Ammon's horn (tissue), 1 donor: ENCODE data around the gene RAB3IP.
"Not testable (repeated sequence)": the region's sequence is repeated elsewhere in the genome, so short reads cannot be mapped to it uniquely, and the experiment has no call there.

ENCODE experiments used
- DNase-seq: peaks from one replicate; pipeline ENCODE4 v3.0.0-alpha.2; 2016; ENCODE audit warnings: low spot score

RAB3IP gene

DNA sequence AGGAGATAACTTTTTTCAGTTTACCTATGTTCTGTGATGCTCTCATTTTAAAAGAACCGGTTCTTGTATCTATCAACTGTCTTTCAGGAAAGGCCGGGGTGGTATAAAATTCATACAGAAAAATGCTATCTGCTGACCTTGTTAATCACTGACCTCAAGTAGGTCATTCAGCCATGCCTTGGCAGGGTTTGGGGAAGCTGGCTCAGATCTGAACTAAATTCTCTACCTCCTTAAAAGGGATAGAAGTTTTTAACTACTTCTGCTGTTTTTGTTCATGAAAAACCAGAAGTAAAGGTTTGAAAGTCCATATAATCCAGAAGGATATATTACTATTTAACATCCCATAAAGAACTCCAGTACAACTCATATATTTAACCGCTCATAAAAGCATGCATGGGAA lies 96.4 kb downstream of the RAB3IP start:
- no peak for DNase-seq

GRCh38 chr12:69836015-69836414 lies 97.4 kb downstream of the RAB3IP start:
- DNase-seq, result no peak

DNA sequence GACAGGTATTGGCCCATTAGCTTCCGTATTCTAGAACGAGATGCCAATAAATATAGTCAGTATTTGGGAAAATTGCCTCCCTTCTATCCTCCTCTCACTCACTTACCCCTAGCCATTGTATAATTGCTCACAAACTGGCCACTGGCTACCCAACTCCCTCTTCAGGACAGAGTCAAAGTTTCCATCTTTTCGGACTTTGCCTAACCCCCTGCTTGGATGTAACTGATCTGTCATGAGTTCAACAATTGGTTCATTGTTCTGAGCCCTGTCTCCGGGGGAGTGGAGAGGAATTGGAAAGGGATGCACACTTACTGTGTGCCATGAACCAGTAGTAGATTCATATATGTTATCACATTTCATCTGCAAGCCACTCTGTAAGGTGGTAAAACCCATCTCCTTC lies 98.5 kb downstream of the RAB3IP start:
- DNase-seq, result peak; percentile 45

GRCh38 chr12:69837657-69838415 lies 99.2 kb downstream of the RAB3IP start:
- no peak for DNase-seq

GRCh38 chr12:69840727-69841126 lies 102.1 kb downstream of the RAB3IP start:
- no peak for DNase-seq

DNA sequence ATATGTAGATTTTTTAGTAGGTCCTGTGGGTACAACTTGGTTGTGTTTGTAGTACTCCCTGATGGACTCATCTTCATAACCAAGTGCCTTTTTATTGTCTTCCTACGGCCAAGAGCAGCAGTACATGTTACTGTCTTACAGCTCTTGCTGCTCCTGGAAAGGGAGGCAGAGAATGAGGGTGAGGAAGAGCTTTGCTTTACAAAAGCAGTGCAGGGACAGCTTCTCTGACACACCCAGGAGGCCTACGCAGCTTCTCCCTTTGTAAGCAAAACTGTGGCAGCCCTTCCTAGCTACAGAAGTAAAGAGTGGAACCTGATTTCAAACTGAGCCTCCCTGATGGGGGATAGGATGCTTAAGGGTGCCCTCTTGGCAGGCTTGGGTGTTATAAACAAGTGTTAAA lies 104.9 kb downstream of the RAB3IP start:
- DNase-seq, result no peak

- DNase-seq, result no peak
These were observed 105.8 kb downstream of the RAB3IP start for GRCh38 chr12:69844416-69844815.

DNA sequence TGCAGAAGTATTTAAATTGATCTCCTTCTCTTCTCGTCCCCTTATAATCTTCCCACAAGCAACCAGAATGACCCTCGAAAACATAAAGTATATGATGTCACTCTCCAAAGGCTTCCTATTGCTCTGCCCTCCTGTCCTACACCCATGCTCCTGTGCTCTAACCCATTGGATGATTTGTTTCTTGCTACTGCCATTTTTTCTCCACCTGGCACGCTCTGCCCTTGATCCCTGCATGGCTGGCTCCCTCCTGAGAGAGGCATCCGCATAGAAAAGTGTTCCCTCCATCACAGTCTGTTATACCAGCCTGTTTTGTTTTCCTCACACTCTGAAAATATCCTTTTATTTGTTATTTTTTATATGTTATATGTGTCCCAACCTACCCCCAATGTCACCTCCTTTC lies 106.2 kb downstream of the RAB3IP start:
- no peak for DNase-seq

DNA sequence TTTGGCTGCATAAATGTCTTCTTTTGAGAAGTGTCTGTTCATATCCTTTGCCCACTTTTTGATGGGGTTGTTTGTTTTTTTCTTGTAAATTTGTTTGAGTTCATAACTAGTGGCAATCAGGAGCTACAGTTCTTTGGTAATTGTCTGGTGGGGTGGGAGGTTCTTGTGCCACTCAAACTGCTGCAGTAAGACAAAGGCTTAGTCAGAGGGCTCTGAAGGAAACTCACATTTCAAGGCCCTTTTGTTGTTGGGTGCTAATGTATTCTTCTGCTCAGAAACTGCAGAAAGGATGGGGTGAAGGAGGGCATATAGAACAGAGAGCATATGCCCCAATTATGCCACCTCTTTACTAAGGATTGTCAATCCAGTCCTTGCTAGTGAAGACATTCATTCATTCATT lies 108.3 kb downstream of the RAB3IP start:
- peak; percentile 55 for DNase-seq

DNA sequence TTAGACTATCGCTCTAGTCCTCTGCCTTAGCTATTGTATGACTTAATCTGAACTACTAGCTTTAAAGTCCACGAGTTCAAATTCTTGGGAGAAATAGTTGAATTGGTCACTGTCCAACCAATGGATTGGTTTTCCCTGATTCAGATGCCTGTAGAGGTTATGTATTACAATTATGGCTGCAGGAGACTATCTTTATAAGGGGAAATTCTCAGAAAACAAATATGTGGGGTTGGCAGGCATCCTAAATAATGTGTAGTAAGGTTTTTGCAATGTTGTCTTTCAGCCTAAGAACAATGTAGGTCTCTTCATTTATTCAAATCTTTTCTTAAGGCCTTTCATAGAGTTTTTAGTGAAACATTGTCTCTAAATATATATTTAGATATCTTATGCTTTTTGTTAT lies 113.3 kb downstream of the RAB3IP start:
- DNase-seq, result no peak

DNA sequence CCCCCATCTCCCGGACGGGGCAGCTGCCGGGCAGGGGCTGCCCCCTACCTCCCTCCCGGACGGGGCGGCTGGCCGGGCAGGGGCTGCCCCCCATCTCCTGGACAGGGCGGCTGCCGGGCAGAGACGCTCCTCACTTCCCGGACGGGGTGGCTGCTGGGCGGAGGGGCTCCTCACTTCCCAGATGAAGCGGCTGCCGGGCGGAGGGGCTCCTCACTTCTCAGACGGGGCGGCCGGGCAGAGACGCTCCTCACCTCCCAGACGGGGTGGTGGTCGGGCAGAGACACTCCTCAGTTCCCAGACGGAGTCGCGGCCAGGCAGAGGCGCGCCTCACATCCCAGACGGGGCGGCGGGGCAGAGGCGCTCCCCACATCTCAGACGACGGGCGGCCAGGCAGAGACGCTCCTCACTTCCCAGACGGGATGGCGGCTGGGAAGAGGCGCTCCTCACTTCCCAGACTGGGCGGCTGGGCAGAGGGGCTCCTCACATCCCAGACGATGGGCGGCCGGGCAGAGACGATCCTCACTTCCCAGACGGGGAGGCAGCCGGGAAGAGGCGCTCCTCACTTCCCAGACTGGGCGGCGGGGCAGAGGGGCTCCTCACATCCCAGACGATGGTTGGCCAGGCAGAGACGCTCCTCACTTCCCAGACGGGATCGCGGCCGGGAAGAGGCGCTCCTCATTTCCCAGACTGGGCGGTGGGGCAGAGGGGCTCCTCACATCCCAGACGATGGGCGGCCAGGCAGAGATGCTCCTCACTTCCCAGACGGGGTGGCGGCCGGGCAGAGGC lies 114.7 kb downstream of the RAB3IP start:
- not testable (repeated sequence) for DNase-seq

GRCh38 chr12:69866698-69867097 lies 128.0 kb downstream of the RAB3IP start:
- no peak for DNase-seq

GRCh38 chr12:69868695-69869094 lies 130.0 kb downstream of the RAB3IP start:
- no peak for DNase-seq

DNA sequence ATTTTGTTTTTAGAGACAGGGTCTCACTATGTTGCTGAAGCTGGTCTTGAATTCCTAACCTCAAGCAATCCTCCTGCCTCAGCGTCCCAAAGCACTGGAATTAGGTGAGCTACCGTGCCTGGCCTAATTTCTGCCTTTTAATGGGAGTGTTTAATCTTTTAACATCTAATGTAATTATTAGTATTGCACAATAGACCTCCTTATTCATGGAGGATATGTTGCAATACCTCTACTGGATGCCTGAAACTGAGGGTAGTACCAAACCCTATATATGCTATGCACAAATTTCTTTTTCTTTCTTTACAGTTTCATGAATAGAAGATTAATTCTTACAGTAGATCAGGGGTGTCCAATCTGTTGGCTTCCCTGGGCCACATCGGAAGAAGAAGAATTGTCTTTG lies 134.1 kb downstream of the RAB3IP start:
- DNase-seq, result no peak
